GM23338 (cell line): ENCODE measurements around the gene SCNN1B.

Source experiments
- CTCF ChIP-seq, 2 experiments: fragments of 200-600 bp in 1 of 2; sonication (generic) in 1 of 2; conservative IDR thresholded peaks; 2 replicates each; pipeline versions ENCODE4 v1.5.1 to v1.6.1; 2016 to 2017; ENCODE audit warnings: antibody characterized with exemption in 2 of 2, low read depth in 2 of 2, mild to moderate bottlenecking in 2 of 2, moderate library complexity in 1 of 2
- EZH2 ChIP-seq: fragments of 200-600 bp; sonication (generic); IDR thresholded peaks from one replicate; pipeline ENCODE4 v1.8.0; 2017; ENCODE audit warnings: antibody characterized with exemption, mild to moderate bottlenecking, low read depth; ENCODE audit not compliant: unreplicated experiment
- EZH2phosphoT487 ChIP-seq: fragments of 200-600 bp; sonication (generic); IDR thresholded peaks from one replicate; pipeline ENCODE4 v1.8.1; 2018; ENCODE audit warnings: antibody characterized with exemption; ENCODE audit not compliant: unreplicated experiment
- JUNB ChIP-seq: IDR thresholded peaks from one replicate; pipeline ENCODE4 v1.6.1; 2016; ENCODE audit warnings: antibody characterized with exemption; ENCODE audit not compliant: unreplicated experiment
- POLR2AphosphoS5 ChIP-seq: IDR thresholded peaks from 2 replicates; pipeline ENCODE4 v1.6.1; 2016; ENCODE audit warnings: antibody characterized with exemption, low read depth
- ZNF331 ChIP-seq: fragments of 250-450 bp; sonication (Bioruptor Pico); IDR thresholded peaks from 2 replicates; pipeline ENCODE4 v1.5.0; 2020; ENCODE audit warnings: low read depth, mild to moderate bottlenecking, moderate library complexity

- TF ChIP-seq CTCF (conservative IDR thresholded peaks at IDR 0.05; ENCODE audit: low read depth in 2 of 2) (no peak), POLR2AphosphoS5 (no peak), EZH2 (no peak), ZNF331 (CRISPR knock-in tag) (no peak), JUNB (no peak), EZH2phosphoT487 (no peak)
Observed at GRCh38 chr16:23310217-23310616, 8.1 kb downstream of the SCNN1B start.
